ENCODE data around the gene CD55.

Gene CD55

DNA sequence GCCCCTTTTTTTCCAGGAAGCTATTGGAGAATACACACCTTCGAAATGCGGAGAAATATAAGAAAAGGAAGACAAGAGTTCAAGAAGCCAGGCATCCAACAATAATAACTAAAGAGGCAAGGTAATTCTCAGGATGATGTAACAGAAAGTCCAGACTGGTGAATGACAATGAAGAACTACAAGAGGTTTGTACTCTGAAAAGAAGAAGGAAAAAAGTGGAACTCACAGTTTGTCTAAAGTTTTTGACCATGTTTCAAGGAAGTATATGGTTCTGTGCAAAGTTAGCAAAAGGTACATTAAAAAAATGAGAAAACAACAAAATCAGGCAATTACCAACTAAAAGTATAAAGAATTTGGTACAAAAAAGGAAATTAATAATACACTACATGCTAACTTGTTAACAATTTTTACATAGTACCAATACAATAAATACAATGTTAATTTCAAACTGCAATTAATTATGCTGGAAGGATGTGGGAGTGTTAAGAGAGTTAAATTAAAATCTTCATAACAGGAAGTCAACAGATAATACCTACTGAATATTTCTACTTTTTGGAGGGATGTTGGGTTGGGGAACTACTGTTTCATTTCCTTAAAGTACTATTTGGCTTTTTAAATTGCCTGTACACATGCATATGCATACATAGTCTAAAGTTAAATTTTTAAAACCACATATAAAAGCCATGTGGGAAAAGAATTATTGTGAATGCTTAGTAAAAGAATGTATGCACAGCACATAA lies 12.9 kb upstream of the CD55 start:
- TF ChIP-seq, protein P1, sequence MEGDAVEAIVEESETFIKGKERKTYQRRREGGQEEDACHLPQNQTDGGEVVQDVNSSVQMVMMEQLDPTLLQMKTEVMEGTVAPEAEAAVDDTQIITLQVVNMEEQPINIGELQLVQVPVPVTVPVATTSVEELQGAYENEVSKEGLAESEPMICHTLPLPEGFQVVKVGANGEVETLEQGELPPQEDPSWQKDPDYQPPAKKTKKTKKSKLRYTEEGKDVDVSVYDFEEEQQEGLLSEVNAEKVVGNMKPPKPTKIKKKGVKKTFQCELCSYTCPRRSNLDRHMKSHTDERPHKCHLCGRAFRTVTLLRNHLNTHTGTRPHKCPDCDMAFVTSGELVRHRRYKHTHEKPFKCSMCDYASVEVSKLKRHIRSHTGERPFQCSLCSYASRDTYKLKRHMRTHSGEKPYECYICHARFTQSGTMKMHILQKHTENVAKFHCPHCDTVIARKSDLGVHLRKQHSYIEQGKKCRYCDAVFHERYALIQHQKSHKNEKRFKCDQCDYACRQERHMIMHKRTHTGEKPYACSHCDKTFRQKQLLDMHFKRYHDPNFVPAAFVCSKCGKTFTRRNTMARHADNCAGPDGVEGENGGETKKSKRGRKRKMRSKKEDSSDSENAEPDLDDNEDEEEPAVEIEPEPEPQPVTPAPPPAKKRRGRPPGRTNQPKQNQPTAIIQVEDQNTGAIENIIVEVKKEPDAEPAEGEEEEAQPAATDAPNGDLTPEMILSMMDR (IDR thresholded peaks at IDR 0.05; ENCODE audit: low read depth, low read length), result no peak
- H3K4me3 ChIP-seq (ENCODE audit: low read depth, low read length), result no peak overlapping the region
- no peaks in the 10 kb centered on the region for H3K36me3 ChIP-seq
- no peaks in the 10 kb centered on the region for H3K4me1 ChIP-seq
- peaks cover 30% of the 10 kb centered on the region for H3K27me3 ChIP-seq
- H3K9me3 ChIP-seq, result no peaks in the 10 kb centered on the region
- DNase-seq, result no peak

DNA sequence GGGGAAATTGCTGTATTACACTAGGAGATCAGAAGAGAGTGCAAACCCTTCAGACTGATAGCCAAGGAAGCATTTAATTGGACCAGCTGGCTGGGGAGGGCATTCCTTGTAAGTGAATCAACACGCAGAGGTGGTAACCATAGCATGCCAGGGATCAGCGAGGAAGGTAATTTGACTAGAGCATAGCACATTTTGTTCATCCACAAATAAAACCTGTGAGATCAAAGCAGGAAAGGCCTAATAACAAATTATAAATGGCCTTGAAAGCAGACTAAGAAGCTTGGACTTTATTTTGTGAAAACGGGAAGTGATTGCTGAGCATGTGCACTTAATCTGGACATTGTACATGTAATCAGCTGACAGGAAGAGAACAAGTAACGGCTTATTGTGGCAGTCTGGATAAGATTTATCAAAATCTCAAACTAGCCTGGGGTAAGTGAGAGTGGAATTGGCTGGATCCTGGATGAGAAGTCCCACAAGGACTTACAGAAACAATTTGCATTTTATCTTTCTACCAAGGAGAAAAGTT lies 11.7 kb upstream of the CD55 start:
- Histone ChIP-seq H3K9me3 (no peaks in the 10 kb centered on the region), H3K4me3 (ENCODE audit: low read depth, low read length) (no peak overlapping the region), H3K27me3 (peaks cover 39% of the 10 kb centered on the region), H3K36me3 (no peaks in the 10 kb centered on the region), H3K4me1 (no peaks in the 10 kb centered on the region)
- DNase-seq, result no peak
- TF ChIP-seq, protein P1 (IDR thresholded peaks at IDR 0.05; ENCODE audit: low read depth, low read length), result no peak

DNA sequence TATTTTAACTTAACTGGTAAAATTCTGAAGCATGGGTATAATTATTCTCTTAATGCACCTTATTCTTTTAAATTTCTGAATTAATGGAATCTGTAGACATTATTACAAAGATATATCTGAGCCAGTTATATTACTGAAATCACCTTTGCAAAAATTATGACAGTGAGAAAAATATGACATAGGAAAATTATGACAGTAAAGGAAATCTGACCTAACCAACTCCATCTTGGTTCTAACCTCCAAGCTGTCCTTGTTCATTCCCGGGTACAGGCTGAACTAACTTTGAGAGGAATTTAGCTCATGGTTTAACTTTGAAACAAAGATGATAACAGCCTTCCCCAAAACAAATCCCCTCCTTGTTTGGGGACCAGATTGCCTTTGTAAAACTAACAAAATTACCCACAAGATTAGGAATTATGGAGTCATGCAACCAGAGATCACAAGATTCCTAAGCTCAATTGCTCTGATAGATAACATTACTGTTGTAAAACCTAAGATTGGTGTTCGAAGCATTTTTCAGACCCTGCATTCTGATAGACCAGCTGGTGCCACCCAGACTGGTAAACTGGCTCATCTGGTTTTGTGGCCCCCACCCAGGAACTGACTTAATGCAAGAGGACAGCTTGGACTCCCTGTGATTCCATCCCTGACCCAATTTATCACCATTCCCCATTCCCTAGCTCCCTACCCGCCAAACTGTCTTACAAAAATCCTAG lies 9.4 kb upstream of the CD55 start:
- no peaks in the 10 kb centered on the region for H3K9me3 ChIP-seq
- DNase-seq, result no peak
- peaks cover 29% of the 10 kb centered on the region for H3K27me3 ChIP-seq
- TF ChIP-seq, protein P1 (IDR thresholded peaks at IDR 0.05; ENCODE audit: low read depth, low read length), result no peak
- H3K4me3 ChIP-seq (ENCODE audit: low read depth, low read length), result no peak overlapping the region
- no peaks in the 10 kb centered on the region for H3K36me3 ChIP-seq
- no peaks in the 10 kb centered on the region for H3K4me1 ChIP-seq

DNA sequence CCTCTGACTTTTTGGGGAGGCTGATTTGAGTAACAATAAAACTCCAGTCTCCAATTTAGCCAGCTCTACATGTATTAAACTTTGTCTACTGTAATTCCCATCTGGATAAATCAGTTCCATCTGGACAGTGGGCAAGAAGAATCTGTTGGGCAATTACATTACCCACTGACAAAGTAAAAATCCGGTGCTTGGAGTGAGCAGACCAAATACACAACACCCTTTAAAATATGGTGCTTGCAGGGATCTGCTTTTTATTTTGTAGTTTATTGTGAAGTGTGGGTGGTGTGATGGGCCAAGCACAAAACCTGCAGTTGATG lies 8.9 kb upstream of the CD55 start:
- Histone ChIP-seq H3K4me1 (no peaks in the 10 kb centered on the region), H3K36me3 (no peaks in the 10 kb centered on the region), H3K27me3 (peaks cover 27% of the 10 kb centered on the region), H3K9me3 (no peaks in the 10 kb centered on the region), H3K4me3 (ENCODE audit: low read depth, low read length) (no peak overlapping the region)
- DNase-seq, result no peak
- TF ChIP-seq, protein P1 (IDR thresholded peaks at IDR 0.05; ENCODE audit: low read depth, low read length), result no peak

DNA sequence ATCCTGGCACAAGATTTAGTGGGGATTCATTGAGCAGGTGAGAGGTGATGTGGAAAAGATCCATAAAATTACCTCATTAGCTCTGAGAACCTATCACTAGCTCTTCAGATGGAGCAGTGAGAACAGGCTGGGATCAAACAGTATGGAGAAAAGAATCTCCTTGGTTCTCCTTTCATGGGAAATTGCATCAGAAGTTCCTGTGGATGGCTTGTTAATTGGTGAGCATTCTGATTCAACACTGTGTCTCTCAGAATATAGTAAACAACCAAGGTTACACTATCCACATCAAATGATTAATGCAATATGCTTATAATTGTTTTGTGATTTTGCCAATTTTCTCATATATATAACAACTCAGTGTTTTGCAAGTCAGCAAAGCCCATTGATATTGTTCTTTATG lies 8.3 kb upstream of the CD55 start:
- TF ChIP-seq, protein P1 (IDR thresholded peaks at IDR 0.05; ENCODE audit: low read depth, low read length), result no peak
- no peaks in the 10 kb centered on the region for H3K36me3 ChIP-seq
- H3K4me3 ChIP-seq (ENCODE audit: low read depth, low read length), result no peak overlapping the region
- no peaks in the 10 kb centered on the region for H3K9me3 ChIP-seq
- no peaks in the 10 kb centered on the region for H3K4me1 ChIP-seq
- peaks cover 25% of the 10 kb centered on the region for H3K27me3 ChIP-seq
- no peak for DNase-seq

DNA sequence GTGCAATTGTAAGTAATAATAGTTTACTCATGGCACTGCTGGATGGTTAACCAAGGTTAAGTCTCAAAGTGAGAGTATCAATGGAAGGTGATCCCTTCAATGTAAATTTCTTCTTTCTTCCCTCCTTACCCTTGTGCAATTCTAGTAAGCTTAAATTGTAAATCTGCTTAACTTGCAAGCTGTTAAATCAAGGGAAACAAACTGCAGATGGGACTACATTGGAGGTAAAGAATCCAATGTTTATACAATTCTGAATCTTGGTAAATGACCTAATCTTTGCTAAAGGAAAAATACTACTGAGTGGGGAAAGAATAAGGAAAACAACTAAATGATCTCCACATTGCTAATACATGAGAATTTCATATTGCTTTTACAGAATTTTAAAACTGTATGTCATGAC lies 6.7 kb upstream of the CD55 start:
- Histone ChIP-seq H3K27me3 (peaks cover 19% of the 10 kb centered on the region), H3K9me3 (no peaks in the 10 kb centered on the region), H3K36me3 (no peaks in the 10 kb centered on the region), H3K4me1 (no peaks in the 10 kb centered on the region), H3K4me3 (ENCODE audit: low read depth, low read length) (no peak overlapping the region)
- DNase-seq, result no peak
- TF ChIP-seq, protein P1 (IDR thresholded peaks at IDR 0.05; ENCODE audit: low read depth, low read length), result no peak

Data from BE2C (cell line).